Fibroblast of lung (primary cell): ENCODE results near the gene ABCA13. TPM values are rescaled to one million over a fixed set of nuclear protein-coding genes. Genes with fewer than 3 reads are reported as not detected.

Experiments used
- DNase-seq, 2 donors: peaks; one replicate each; pipeline versions ENCODE4 v3.0.0 to v3.0.0-alpha.2; 2010; ENCODE audit warnings: low read depth in 2 of 2
- H2AFZ ChIP-seq: 2 replicates; pipeline ENCODE4 v1.5.1; 2012; ENCODE audit warnings: low read length, control low read depth, inconsistent platforms
- H3K27ac ChIP-seq: 2 replicates; pipeline ENCODE4 v1.5.1; 2011; ENCODE audit warnings: low read length, control low read depth; ENCODE audit not compliant: insufficient read depth
- H3K27me3 ChIP-seq: 2 replicates; pipeline ENCODE4 v1.5.1; 2011; ENCODE audit warnings: mild to moderate bottlenecking, low read length; ENCODE audit not compliant: control insufficient read depth, insufficient read depth
- H3K36me3 ChIP-seq: 2 replicates; pipeline ENCODE4 v1.5.1; 2011; ENCODE audit warnings: low read length; ENCODE audit not compliant: control insufficient read depth, insufficient read depth
- H3K4me1 ChIP-seq: 2 replicates; pipeline ENCODE4 v1.5.1; 2011; ENCODE audit warnings: low read length; ENCODE audit not compliant: control insufficient read depth, insufficient read depth; ENCODE audit errors: extremely low read depth
- H3K4me2 ChIP-seq: 2 replicates; pipeline ENCODE4 v1.5.1; 2011; ENCODE audit warnings: low read length, control low read depth; ENCODE audit not compliant: insufficient read depth; ENCODE audit errors: extremely low read depth
- H3K4me3 ChIP-seq, 4 experiments: fragments of 200-600 bp in 1 of 4; sonication (generic) in 1 of 4; replicated peaks in 1 of 4; 2 replicates each; pipeline ENCODE4 v1.5.1; 2011 to 2016; ENCODE audit warnings: low read length in 4 of 4, low read depth in 3 of 4, mild to moderate bottlenecking in 3 of 4, control low read depth in 2 of 4, inconsistent platforms in 1 of 4, mixed read lengths in 1 of 4; ENCODE audit not compliant: insufficient read depth in 1 of 4; ENCODE audit errors: control extremely low read depth in 1 of 4
- H3K79me2 ChIP-seq: 2 replicates; pipeline ENCODE4 v1.5.1; 2012; ENCODE audit warnings: mild to moderate bottlenecking, low read length, inconsistent platforms; ENCODE audit not compliant: control insufficient read depth, insufficient read depth
- H3K9ac ChIP-seq: 2 replicates; pipeline ENCODE4 v1.5.1; 2011; ENCODE audit warnings: mild to moderate bottlenecking, low read length, control low read depth; ENCODE audit not compliant: insufficient read depth
- H3K9me3 ChIP-seq: 2 replicates; pipeline ENCODE4 v1.5.1; 2012; ENCODE audit warnings: low read depth, low read length; ENCODE audit not compliant: control insufficient read depth, insufficient read depth
- H4K20me1 ChIP-seq: 2 replicates; pipeline ENCODE4 v1.5.1; 2011; ENCODE audit warnings: low read length; ENCODE audit not compliant: control insufficient read depth, insufficient read depth; ENCODE audit errors: extremely low read depth
- EZH2 ChIP-seq: IDR thresholded peaks from 2 replicates; pipeline ENCODE4 v1.5.1; 2012; ENCODE audit warnings: low read length, control low read depth, mild to moderate bottlenecking; ENCODE audit errors: missing control alignments
- polyA plus RNA-seq, 2 donors: library from polyadenylated mRNA; depleted of rRNA in 1 of 2; stranded (reverse) in 1 of 2; unstranded in 1 of 2; fragments of >200 nt; gene quantifications; 2 replicates each; pipeline ENCODE4 v1.2.1, GENCODE V29; 2011 to 2012; ENCODE audit warnings: missing spikeins in 1 of 2
- total RNA-seq: library from RNA; depleted of rRNA; stranded (reverse); fragments of >200 nt; gene quantifications from 2 replicates; pipeline ENCODE4 v1.2.1, GENCODE V29; 2014
- TF ChIP-seq, protein P1 (sequence below), 2 donors: IDR thresholded peaks in 1 of 2; conservative IDR thresholded peaks in 1 of 2; 1 replicate in 1 of 2; 2 replicates in 1 of 2; pipeline ENCODE4 v1.5.1; 2011 to 2012; ENCODE audit warnings: low read length in 2 of 2, control low read depth in 1 of 2, inconsistent platforms in 1 of 2, low read depth in 1 of 2, mild to moderate bottlenecking in 1 of 2

Gene ABCA13
- total and polyA plus RNA-seq, 2 donors (not counting 1 experiment from before 2014, with no cell fraction given) = 0.08 to 10.9 TPM

DNA sequence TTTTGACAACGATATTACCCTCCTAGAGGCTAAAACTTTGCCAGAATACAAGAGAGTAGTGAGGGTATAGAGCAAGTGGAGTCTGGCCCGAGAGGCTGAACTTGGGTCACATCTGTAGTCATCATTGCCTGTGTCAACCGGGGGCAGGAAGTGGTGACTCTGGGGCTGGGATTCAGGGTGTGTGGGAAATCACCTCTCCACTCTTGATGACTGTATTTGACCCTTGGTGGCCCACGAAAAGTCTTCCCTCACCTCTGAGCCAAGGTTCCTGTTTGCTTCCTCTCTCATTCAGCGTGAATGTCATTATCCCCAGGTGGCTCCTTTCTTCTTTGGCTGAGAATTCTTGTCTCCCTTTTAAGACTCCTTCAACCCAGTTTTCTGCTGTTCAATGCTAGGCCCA, 240.4 kb downstream of the ABCA13 start:
- no peak overlapping the region for H3K27ac ChIP-seq
- no peak for TF ChIP-seq EZH2
- TF ChIP-seq, protein P1, sequence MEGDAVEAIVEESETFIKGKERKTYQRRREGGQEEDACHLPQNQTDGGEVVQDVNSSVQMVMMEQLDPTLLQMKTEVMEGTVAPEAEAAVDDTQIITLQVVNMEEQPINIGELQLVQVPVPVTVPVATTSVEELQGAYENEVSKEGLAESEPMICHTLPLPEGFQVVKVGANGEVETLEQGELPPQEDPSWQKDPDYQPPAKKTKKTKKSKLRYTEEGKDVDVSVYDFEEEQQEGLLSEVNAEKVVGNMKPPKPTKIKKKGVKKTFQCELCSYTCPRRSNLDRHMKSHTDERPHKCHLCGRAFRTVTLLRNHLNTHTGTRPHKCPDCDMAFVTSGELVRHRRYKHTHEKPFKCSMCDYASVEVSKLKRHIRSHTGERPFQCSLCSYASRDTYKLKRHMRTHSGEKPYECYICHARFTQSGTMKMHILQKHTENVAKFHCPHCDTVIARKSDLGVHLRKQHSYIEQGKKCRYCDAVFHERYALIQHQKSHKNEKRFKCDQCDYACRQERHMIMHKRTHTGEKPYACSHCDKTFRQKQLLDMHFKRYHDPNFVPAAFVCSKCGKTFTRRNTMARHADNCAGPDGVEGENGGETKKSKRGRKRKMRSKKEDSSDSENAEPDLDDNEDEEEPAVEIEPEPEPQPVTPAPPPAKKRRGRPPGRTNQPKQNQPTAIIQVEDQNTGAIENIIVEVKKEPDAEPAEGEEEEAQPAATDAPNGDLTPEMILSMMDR (conservative IDR thresholded peaks at IDR 0.05 in 1 of 2, IDR thresholded peaks at IDR 0.05 in 1 of 2; ENCODE audit: low read depth in 1 of 2, low read length in 2 of 2) = no peak

DNA sequence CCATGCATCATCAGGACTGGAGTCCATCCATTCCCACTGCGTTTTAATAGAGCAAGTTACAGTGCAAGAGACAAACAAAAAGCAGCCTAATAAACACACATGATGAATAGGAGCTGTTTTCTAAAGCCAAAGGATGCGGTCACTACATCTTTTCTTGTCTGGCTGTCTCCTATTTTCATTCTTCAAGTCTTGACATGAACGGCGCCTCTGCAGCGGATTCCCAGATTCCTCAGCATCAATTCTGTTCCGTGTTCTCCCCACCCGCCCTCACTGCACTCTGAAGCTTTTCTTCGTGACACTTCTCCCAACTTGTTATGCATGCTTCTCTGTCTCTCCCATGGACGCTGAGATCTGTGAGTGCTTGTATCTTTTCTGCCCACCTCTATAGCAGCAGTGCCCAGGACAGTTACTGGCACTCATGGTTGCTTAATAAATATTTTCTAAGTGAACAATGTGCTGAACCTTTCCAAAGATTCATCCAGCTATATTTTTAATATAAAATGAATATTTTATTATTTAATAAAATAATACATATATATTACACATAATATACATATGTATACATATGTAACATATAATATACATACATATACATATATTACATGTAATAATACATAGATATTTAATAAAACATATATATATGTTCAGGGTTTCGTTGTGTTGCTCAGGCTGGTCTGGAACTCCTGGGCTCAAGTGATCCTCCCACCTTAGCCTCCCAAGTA, 242.9 kb downstream of the ABCA13 start:
- no peak overlapping the region for H2AFZ ChIP-seq
- no peaks in the 10 kb centered on the region for H4K20me1 ChIP-seq
- H3K4me2 ChIP-seq = no peak overlapping the region
- H3K4me3 ChIP-seq = no peak overlapping the region
- H3K27me3 ChIP-seq = no peaks in the 10 kb centered on the region
- H3K36me3 ChIP-seq = no peaks in the 10 kb centered on the region
- H3K9ac ChIP-seq = no peak overlapping the region
- H3K79me2 ChIP-seq = no peaks in the 10 kb centered on the region
- no peaks in the 10 kb centered on the region for H3K4me1 ChIP-seq
- no peaks in the 10 kb centered on the region for H3K9me3 ChIP-seq
- DNase-seq = no peak
- no peak overlapping the region for H3K27ac ChIP-seq
- TF ChIP-seq EZH2 = no peak
- TF ChIP-seq, protein P1 (conservative IDR thresholded peaks at IDR 0.05 in 1 of 2, IDR thresholded peaks at IDR 0.05 in 1 of 2; ENCODE audit: low read depth in 1 of 2, low read length in 2 of 2) = no peak

More for the DNA sequence above, 240.4 kb downstream of the ABCA13 start:
- H3K9me3 ChIP-seq = no peaks in the 10 kb centered on the region
- H3K4me1 ChIP-seq = no peaks in the 10 kb centered on the region
- H3K4me3 ChIP-seq = no peak overlapping the region
- H3K79me2 ChIP-seq = no peaks in the 10 kb centered on the region
- H3K4me2 ChIP-seq = no peak overlapping the region
- H4K20me1 ChIP-seq = no peaks in the 10 kb centered on the region
- no peak overlapping the region for H2AFZ ChIP-seq
- H3K36me3 ChIP-seq = no peaks in the 10 kb centered on the region
- H3K9ac ChIP-seq = no peak overlapping the region
- no peak for DNase-seq
- H3K27me3 ChIP-seq = no peaks in the 10 kb centered on the region

DNA sequence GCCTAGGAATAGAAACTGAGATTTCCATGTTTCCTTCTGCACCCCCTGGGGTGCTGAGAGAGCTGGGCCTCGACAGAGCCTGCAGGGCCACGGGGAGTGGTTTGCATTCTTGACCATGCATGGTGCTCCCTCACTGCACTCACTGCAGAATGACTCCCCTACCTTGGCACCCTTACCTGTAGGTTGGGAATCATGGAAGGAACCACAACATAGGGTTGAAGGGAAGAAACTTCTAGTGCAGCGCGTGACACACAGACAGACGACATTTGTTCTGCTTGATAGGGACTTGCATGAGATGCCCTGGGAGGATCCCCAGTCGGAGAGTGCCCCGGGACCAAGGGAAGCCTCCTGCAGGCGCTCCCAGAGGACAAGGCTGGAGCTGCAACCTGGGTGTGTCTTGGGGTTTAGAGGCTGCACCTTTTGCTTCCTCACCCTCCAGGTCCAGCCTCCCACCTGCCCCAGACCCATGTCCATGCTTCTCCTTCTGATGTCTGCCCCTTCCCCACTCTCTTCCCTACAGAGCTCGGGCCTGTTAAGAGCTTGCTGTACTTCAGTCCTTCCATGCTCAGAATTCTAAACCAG, 245.2 kb downstream of the ABCA13 start:
- no peaks in the 10 kb centered on the region for H3K27me3 ChIP-seq
- no peak for TF ChIP-seq EZH2
- TF ChIP-seq, protein P1 (conservative IDR thresholded peaks at IDR 0.05 in 1 of 2, IDR thresholded peaks at IDR 0.05 in 1 of 2; ENCODE audit: low read depth in 1 of 2, low read length in 2 of 2) = no peak
- H3K36me3 ChIP-seq = no peaks in the 10 kb centered on the region
- no peaks in the 10 kb centered on the region for H4K20me1 ChIP-seq
- H3K79me2 ChIP-seq = no peaks in the 10 kb centered on the region
- H3K9ac ChIP-seq = no peak overlapping the region
- H3K4me3 ChIP-seq = no peak overlapping the region
- no peak overlapping the region for H3K27ac ChIP-seq
- no peaks in the 10 kb centered on the region for H3K4me1 ChIP-seq
- H3K4me2 ChIP-seq = no peak overlapping the region
- DNase-seq = no peak
- H3K9me3 ChIP-seq = no peaks in the 10 kb centered on the region
- H2AFZ ChIP-seq = no peak overlapping the region
